Hepatic stellate cell (primary cell): ENCODE measurements around the gene FPR2.
"Not testable (repeated sequence)": the region's sequence is repeated elsewhere in the genome, so short reads cannot be mapped to it uniquely, and the experiment has no call there.

ENCODE experiments used
- DNase-seq: peaks from one replicate; pipeline ENCODE4 v3.0.0; 2011; ENCODE audit warnings: low spot score

The FPR2 gene

GRCh38 chr19:51805396-51805795 is 44.4 kb downstream of the FPR2 start:
- not testable (repeated sequence) for DNase-seq

- DNase-seq, result not testable (repeated sequence)
These were observed 45.6 kb downstream of the FPR2 start for GRCh38 chr19:51806571-51806970.

GRCh38 chr19:51807111-51807701 is 46.2 kb downstream of the FPR2 start:
- no peak for DNase-seq

GRCh38 chr19:51807925-51808324 is 46.9 kb downstream of the FPR2 start:
- no peak for DNase-seq

- peak; percentile 28 for DNase-seq
These were observed 47.5 kb downstream of the FPR2 start for GRCh38 chr19:51808333-51808986.

GRCh38 chr19:51809787-51810186 is 48.8 kb downstream of the FPR2 start:
- DNase-seq, result no peak

- DNase-seq, result no peak
These were observed 49.2 kb downstream of the FPR2 start for GRCh38 chr19:51810223-51810622.

GRCh38 chr19:51811344-51811743 is 50.4 kb downstream of the FPR2 start:
- DNase-seq, result no peak

- no peak for DNase-seq
These were observed 54.1 kb downstream of the FPR2 start for GRCh38 chr19:51815043-51815442.

- no peak for DNase-seq
These were observed 55.7 kb downstream of the FPR2 start for GRCh38 chr19:51816711-51817110.

GRCh38 chr19:51820011-51820410 is 59.0 kb downstream of the FPR2 start:
- DNase-seq, result no peak
